Measurements from ENCODE around the gene DNASE2. TPM values are rescaled to one million over a fixed set of nuclear protein-coding genes. Genes with fewer than 3 reads are reported as not detected.

The DNASE2 gene
- total and polyA plus RNA-seq, 2 of the 8 experiments (the other 6 are each of a cell fraction or from before 2014, with no cell fraction given) = 33.2 to 48.2 TPM

DNA sequence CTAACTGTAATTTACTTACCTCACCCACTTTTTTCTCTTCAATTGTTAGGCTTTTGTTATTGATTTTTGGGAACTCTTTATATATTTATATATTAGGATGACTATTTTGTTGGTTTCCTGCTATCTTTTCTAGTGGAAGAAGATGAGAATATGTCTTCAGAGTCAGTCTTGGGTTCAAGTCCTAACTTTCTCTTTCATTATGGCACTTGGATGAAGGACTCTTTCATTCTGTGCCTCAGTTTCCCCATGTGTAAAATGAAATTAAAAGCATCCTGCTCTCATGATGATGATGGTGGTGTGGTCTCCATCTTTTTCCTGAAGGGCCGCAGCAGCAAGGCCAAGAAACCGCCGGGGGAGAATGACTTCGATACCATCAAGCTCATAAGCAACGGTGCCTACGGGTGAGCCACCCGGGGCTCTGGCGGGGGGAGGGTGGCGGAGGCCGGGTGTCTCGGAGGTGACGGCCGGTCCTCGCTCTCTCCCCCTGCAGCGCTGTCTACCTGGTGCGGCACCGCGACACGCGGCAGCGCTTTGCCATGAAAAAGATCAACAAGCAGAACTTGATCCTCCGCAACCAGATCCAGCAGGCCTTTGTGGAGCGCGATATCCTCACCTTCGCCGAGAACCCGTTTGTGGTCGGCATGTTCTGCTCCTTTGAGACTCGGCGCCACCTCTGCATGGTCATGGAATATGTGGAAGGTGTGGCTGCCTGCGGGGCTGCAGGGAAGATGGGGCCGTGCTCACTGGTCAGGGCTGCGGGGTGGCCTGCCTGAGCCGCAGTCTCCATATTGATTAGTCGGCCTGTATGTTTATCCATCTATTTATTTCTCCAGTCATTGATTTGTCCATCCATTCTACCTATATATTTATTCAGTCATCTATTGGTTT lies 23.0 kb downstream of the DNASE2 start (continued):
- TF ChIP-seq CHD7 (IDR thresholded peaks at IDR 0.05; ENCODE audit: insufficient replicate concordance, low read length) (no peak), NANOG (IDR thresholded peaks at IDR 0.05; ENCODE audit: insufficient read depth, low read depth, low read length, poor library complexity, severe bottlenecking) (no peak), SUZ12 (IDR thresholded peaks at IDR 0.05; ENCODE audit: low read length) (no peak), SP1 (IDR thresholded peaks at IDR 0.05; ENCODE audit: low read depth, low read length) (no peak), RBBP5 (IDR thresholded peaks at IDR 0.05; ENCODE audit: borderline replicate concordance, low read depth, low read length) (no peak), CEBPB (IDR thresholded peaks at IDR 0.05; ENCODE audit: low read depth, low read length) (no peak), MAFK (IDR thresholded peaks at IDR 0.05; ENCODE audit: low read depth, low read length) (no peak), RAD21 (IDR thresholded peaks at IDR 0.05 in 1 of 2, conservative IDR thresholded peaks at IDR 0.05 in 1 of 2; ENCODE audit: low read depth in 2 of 2, low read length in 2 of 2) (no peak), FOSL1 (IDR thresholded peaks at IDR 0.05; ENCODE audit: insufficient read depth, low read depth, low read length) (no peak)

All from H1 (cell line).